HG03354 (cell line): ENCODE measurements around the gene BTBD9.

Experiments used
- ATAC-seq: cut with Tn5 transposase; IDR thresholded peaks from one replicate; pipeline ENCODE4 v1.9.1; 2021; ENCODE audit warnings: mild to moderate bottlenecking; ENCODE audit not compliant: unreplicated experiment, poor library complexity, severe bottlenecking

The BTBD9 gene

GRCh38 chr6:38163186-38164130 is 476.3 kb downstream of the BTBD9 start:
- no peak for ATAC-seq

- ATAC-seq: no peak
Measured at GRCh38 chr6:38162493-38163185, 477.1 kb downstream of the BTBD9 start.

- ATAC-seq: no peak
Measured at GRCh38 chr6:38161754-38162492, 477.8 kb downstream of the BTBD9 start.

- ATAC-seq: no peak
Measured at GRCh38 chr6:38161331-38161730, 478.4 kb downstream of the BTBD9 start.

GRCh38 chr6:38160831-38161230 is 478.9 kb downstream of the BTBD9 start:
- no peak for ATAC-seq

GRCh38 chr6:38159596-38159995 is 480.1 kb downstream of the BTBD9 start:
- ATAC-seq: no peak

- no peak for ATAC-seq
Measured at GRCh38 chr6:38158762-38159350, 480.9 kb downstream of the BTBD9 start.

GRCh38 chr6:38157905-38158304 is 481.8 kb downstream of the BTBD9 start:
- ATAC-seq: no peak

GRCh38 chr6:38156818-38157565 is 482.7 kb downstream of the BTBD9 start:
- no peak for ATAC-seq

- ATAC-seq: no peak
Measured at GRCh38 chr6:38155621-38156204, 484.0 kb downstream of the BTBD9 start.

GRCh38 chr6:38155144-38155543 is 484.6 kb downstream of the BTBD9 start:
- no peak for ATAC-seq

- ATAC-seq: no peak
Measured at GRCh38 chr6:38154731-38155130, 485.0 kb downstream of the BTBD9 start.

- no peak for ATAC-seq
Measured at GRCh38 chr6:38153798-38154345, 485.9 kb downstream of the BTBD9 start.

- no peak for ATAC-seq
Measured at GRCh38 chr6:38153076-38153797, 486.5 kb downstream of the BTBD9 start.

- no peak for ATAC-seq
Measured at GRCh38 chr6:38152620-38153019, 487.1 kb downstream of the BTBD9 start.

- ATAC-seq: no peak
Measured at GRCh38 chr6:38151580-38152500, 487.9 kb downstream of the BTBD9 start.

GRCh38 chr6:38150681-38151296 is 488.9 kb downstream of the BTBD9 start:
- ATAC-seq: no peak
